Liver (tissue), 9 donors: ENCODE measurements around the gene CAPSL. TPM values are rescaled to one million over a fixed set of nuclear protein-coding genes. Genes with fewer than 3 reads are reported as not detected.

Experiments
- DNase-seq: peaks from one replicate; pipeline ENCODE4 v3.0.0-alpha.2; 2017; ENCODE audit warnings: low spot score
- H3K27ac ChIP-seq, 2 donors: one replicate each; pipeline ENCODE4 v1.7.0; 2013; ENCODE audit warnings: inconsistent platforms in 2 of 2, low read length in 2 of 2, control low read depth in 1 of 2, low read depth in 1 of 2, mild to moderate bottlenecking in 1 of 2
- H3K27me3 ChIP-seq, 4 donors: one replicate each; pipeline versions ENCODE4 v1.6.1 to v1.7.0; 2013; ENCODE audit warnings: low read length in 3 of 4, inconsistent platforms in 1 of 4, mild to moderate bottlenecking in 1 of 4, moderate library complexity in 1 of 4; ENCODE audit not compliant: control insufficient read depth in 4 of 4, insufficient read depth in 4 of 4
- H3K36me3 ChIP-seq, 4 donors: one replicate each; pipeline versions ENCODE4 v1.6.1 to v1.7.0; 2013; ENCODE audit warnings: low read length in 3 of 4, mild to moderate bottlenecking in 3 of 4, low read depth in 1 of 4, moderate library complexity in 1 of 4; ENCODE audit not compliant: control insufficient read depth in 4 of 4, insufficient read depth in 3 of 4
- H3K4me1 ChIP-seq, 4 donors: one replicate each; pipeline versions ENCODE4 v1.6.1 to v1.7.0; 2013; ENCODE audit warnings: low read length in 3 of 4, mild to moderate bottlenecking in 3 of 4, moderate library complexity in 1 of 4; ENCODE audit not compliant: control insufficient read depth in 4 of 4, insufficient read depth in 4 of 4
- H3K4me3 ChIP-seq, 3 donors: one replicate each; pipeline versions ENCODE4 v1.6.1 to v1.7.0; 2013; ENCODE audit warnings: low read length in 3 of 3, control low read depth in 1 of 3, low read depth in 1 of 3, mild to moderate bottlenecking in 1 of 3
- H3K9ac ChIP-seq, 2 donors: one replicate each; pipeline ENCODE4 v1.7.0; 2013; ENCODE audit warnings: low read length in 2 of 2, mild to moderate bottlenecking in 2 of 2, moderate library complexity in 2 of 2, control low read depth in 1 of 2, low read depth in 1 of 2
- H3K9me3 ChIP-seq, 4 donors: one replicate each; pipeline versions ENCODE4 v1.6.1 to v1.7.0; 2013; ENCODE audit warnings: low read length in 3 of 4; ENCODE audit not compliant: control insufficient read depth in 4 of 4
- EGR1 ChIP-seq, 2 donors: IDR thresholded peaks; 2 replicates each; pipeline ENCODE4 v1.6.1; 2016 to 2018; ENCODE audit warnings: antibody characterized with exemption in 2 of 2, low read depth in 2 of 2
- FOXA1 ChIP-seq: IDR thresholded peaks from 2 replicates; pipeline ENCODE4 v1.6.1; 2016; ENCODE audit warnings: antibody characterized with exemption
- FOXA2 ChIP-seq: IDR thresholded peaks from 2 replicates; pipeline ENCODE4 v1.6.1; 2016; ENCODE audit warnings: antibody characterized with exemption
- HNF4A ChIP-seq, 2 donors: conservative IDR thresholded peaks; 2 replicates each; pipeline ENCODE4 v1.6.1; 2016; ENCODE audit warnings: antibody characterized with exemption in 2 of 2, mild to moderate bottlenecking in 2 of 2
- HNF4G ChIP-seq: IDR thresholded peaks from 2 replicates; pipeline ENCODE4 v1.6.1; 2016; ENCODE audit warnings: antibody characterized with exemption
- JUND ChIP-seq, 2 donors: IDR thresholded peaks; 2 replicates each; pipeline ENCODE4 v1.6.1; 2016; ENCODE audit warnings: antibody characterized with exemption in 2 of 2
- NR2F2 ChIP-seq: IDR thresholded peaks from 2 replicates; pipeline ENCODE4 v1.6.1; 2016; ENCODE audit warnings: antibody characterized with exemption
- RXRA ChIP-seq, 2 donors: IDR thresholded peaks; 2 replicates each; pipeline ENCODE4 v1.6.1; 2017 to 2018; ENCODE audit warnings: antibody characterized with exemption in 2 of 2, mild to moderate bottlenecking in 1 of 2
- SP1 ChIP-seq: IDR thresholded peaks from 2 replicates; pipeline ENCODE4 v1.6.1; 2018; ENCODE audit warnings: antibody characterized with exemption, mild to moderate bottlenecking
- TAF1 ChIP-seq: conservative IDR thresholded peaks from 2 replicates; pipeline ENCODE4 v1.6.1; 2016; ENCODE audit warnings: antibody characterized with exemption, mild to moderate bottlenecking
- WGBS: extraction: QIAGEN DNeasy Blood & Tissue Kit; methylation state at CpG from one replicate; pipeline ENCODE4 v1.1.7; 2013; 5-methylcytosine and 5-hydroxymethylcytosine counted together
- polyA plus RNA-seq, 2 donors: library from polyadenylated mRNA; stranded (reverse) in 1 of 2; unstranded in 1 of 2; fragments of 200-250 nt in 1 of 2; fragments of >200 nt in 1 of 2; fragmentation: Nextera tagmentation in 1 of 2; extraction: Ambion mirVana in 1 of 2; gene quantifications; one replicate each; pipeline versions ENCODE4 v1.2.1 to v1.2.3, GENCODE V29; 2013 to 2015
- total RNA-seq, 2 donors: library from RNA; depleted of rRNA; stranded (reverse); fragments of >200 nt; gene quantifications; one replicate each; pipeline ENCODE4 v1.2.3, GENCODE V29; 2014
- TF ChIP-seq, protein P1 (sequence below): IDR thresholded peaks from 2 replicates; pipeline ENCODE4 v1.6.1; 2016; ENCODE audit warnings: antibody characterized with exemption
- TF ChIP-seq, protein P2 (sequence below): IDR thresholded peaks from 2 replicates; pipeline ENCODE4 v1.6.1; 2016; ENCODE audit warnings: antibody characterized with exemption
- TF ChIP-seq, protein P3 (sequence below): fragments of 150-350 bp; IDR thresholded peaks from 2 replicates; pipeline ENCODE4 v1.5.1; 2017; ENCODE audit warnings: improper control_type of control experiment, low read depth, low read length; ENCODE audit not compliant: missing input control
- TF ChIP-seq, protein P4 (sequence below): IDR thresholded peaks from 2 replicates; pipeline ENCODE4 v1.6.1; 2016; ENCODE audit warnings: antibody characterized with exemption
- donor health status: healthy.
- donor health status: healthy.
- donor health status: healthy.
- donor health status: healthy.
- donor health status: healthy.

CAPSL gene
- total and polyA plus RNA-seq, 4 donors, result 0.37 TPM; not detected in 3

DNA sequence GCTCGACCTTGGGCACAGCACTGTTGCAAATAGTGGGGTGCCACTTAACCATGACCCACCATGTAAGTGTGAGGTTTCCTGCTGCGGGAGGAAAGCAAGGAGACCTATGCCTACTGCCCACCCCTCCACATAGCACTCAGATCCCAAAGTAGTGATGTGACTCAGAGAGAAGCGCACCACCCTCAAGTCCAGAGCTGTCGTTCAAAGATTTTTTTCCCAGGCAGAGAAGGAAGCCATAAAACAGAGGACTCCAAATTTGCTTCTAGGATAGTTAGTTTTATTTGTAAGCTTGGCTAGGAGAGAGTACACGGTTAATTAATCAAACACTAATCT lies 33.4 kb upstream of the CAPSL start:
- Histone ChIP-seq H3K36me3 (peaks cover 0 to 4% (median 0%) of the 10 kb centered on the region in 4 donors), H3K9me3 (no peaks in the 10 kb centered on the region), H3K27me3 (no peaks in the 10 kb centered on the region), H3K4me1 (no peaks in the 10 kb centered on the region), H3K4me3 (no peak overlapping the region), H3K9ac (no peak overlapping the region), H3K27ac (no peak overlapping the region)
- no peak for DNase-seq
- TF ChIP-seq JUND (IDR thresholded peaks at IDR 0.05), result no peak
- no peak for TF ChIP-seq NR2F2
- TF ChIP-seq, protein P1, sequence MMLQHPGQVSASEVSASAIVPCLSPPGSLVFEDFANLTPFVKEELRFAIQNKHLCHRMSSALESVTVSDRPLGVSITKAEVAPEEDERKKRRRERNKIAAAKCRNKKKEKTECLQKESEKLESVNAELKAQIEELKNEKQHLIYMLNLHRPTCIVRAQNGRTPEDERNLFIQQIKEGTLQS, result no peak
- TF ChIP-seq, protein P2, sequence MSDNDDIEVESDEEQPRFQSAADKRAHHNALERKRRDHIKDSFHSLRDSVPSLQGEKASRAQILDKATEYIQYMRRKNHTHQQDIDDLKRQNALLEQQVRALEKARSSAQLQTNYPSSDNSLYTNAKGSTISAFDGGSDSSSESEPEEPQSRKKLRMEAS, result no peak
- TF ChIP-seq, protein P3, sequence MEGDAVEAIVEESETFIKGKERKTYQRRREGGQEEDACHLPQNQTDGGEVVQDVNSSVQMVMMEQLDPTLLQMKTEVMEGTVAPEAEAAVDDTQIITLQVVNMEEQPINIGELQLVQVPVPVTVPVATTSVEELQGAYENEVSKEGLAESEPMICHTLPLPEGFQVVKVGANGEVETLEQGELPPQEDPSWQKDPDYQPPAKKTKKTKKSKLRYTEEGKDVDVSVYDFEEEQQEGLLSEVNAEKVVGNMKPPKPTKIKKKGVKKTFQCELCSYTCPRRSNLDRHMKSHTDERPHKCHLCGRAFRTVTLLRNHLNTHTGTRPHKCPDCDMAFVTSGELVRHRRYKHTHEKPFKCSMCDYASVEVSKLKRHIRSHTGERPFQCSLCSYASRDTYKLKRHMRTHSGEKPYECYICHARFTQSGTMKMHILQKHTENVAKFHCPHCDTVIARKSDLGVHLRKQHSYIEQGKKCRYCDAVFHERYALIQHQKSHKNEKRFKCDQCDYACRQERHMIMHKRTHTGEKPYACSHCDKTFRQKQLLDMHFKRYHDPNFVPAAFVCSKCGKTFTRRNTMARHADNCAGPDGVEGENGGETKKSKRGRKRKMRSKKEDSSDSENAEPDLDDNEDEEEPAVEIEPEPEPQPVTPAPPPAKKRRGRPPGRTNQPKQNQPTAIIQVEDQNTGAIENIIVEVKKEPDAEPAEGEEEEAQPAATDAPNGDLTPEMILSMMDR, result no peak
- TF ChIP-seq HNF4G, result no peak
- TF ChIP-seq TAF1, result no peak
- TF ChIP-seq HNF4A (conservative IDR thresholded peaks at IDR 0.05), result no peak
- TF ChIP-seq, protein P4, sequence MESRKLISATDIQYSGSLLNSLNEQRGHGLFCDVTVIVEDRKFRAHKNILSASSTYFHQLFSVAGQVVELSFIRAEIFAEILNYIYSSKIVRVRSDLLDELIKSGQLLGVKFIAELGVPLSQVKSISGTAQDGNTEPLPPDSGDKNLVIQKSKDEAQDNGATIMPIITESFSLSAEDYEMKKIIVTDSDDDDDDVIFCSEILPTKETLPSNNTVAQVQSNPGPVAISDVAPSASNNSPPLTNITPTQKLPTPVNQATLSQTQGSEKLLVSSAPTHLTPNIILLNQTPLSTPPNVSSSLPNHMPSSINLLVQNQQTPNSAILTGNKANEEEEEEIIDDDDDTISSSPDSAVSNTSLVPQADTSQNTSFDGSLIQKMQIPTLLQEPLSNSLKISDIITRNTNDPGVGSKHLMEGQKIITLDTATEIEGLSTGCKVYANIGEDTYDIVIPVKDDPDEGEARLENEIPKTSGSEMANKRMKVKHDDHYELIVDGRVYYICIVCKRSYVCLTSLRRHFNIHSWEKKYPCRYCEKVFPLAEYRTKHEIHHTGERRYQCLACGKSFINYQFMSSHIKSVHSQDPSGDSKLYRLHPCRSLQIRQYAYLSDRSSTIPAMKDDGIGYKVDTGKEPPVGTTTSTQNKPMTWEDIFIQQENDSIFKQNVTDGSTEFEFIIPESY, result no peak
- TF ChIP-seq FOXA1, result no peak
- TF ChIP-seq FOXA2, result no peak
- no peak for TF ChIP-seq EGR1 (IDR thresholded peaks at IDR 0.05; ENCODE audit: low read depth in 2 of 2)
- TF ChIP-seq SP1, result no peak
- WGBS, result 89% methylated on average over 5 of the region's 5 CpGs

DNA sequence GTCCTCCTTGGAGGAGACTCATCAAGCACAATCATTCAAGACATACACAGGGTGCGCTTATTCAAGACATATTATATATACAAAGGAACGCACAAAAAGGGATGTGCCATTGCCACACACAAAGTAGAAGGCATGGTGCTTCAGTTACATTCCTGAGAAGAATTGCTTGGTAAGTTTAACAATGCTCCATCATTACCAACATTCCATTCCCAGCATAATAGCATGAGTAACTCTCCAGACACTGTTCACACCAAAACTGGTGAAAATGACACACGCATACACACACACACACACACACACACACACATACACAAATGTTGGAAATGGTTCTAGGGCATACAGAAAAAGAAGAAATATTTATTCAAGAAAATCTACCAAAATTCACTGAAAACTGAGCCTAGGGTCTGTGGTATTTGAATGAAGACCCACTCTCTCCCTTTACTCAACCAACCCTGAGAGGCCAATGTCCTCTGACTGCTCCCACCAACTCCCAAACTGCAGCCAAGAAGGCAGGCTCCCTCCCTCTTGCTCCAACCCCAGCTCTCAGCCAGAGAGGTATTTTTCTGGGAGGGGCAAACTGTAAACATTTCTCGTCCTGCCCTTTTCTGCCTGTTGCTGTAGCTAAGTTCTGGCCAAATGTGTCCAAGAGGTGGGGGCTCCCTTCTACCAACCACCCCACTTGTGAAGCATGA lies 32.9 kb upstream of the CAPSL start:
- no peaks in the 10 kb centered on the region for H3K9me3 ChIP-seq
- no peak overlapping the region for H3K27ac ChIP-seq
- TF ChIP-seq FOXA2, result no peak
- TF ChIP-seq RXRA (IDR thresholded peaks at IDR 0.05), result no peak
- TF ChIP-seq JUND (IDR thresholded peaks at IDR 0.05), result no peak
- TF ChIP-seq, protein P4, result no peak
- TF ChIP-seq, protein P2, result no peak
- TF ChIP-seq SP1, result no peak
- WGBS, result 92% methylated on average over 4 of the region's 4 CpGs
- no peak overlapping the region for H3K9ac ChIP-seq
- no peaks in the 10 kb centered on the region for H3K27me3 ChIP-seq
- H3K4me3 ChIP-seq, result no peak overlapping the region
- H3K4me1 ChIP-seq, result no peaks in the 10 kb centered on the region
- no peak for DNase-seq
- peaks cover 0 to 4% (median 0%) of the 10 kb centered on the region in 4 donors for H3K36me3 ChIP-seq
